ENCODE data around the gene TMEM131. TPM values are rescaled to one million over a fixed set of nuclear protein-coding genes. Genes with fewer than 3 reads are reported as not detected.

Gene TMEM131
- total and polyA plus RNA-seq, 9 donors = 25.4 to 54.7 (median 41.6) TPM

- peak overlapping the region; percentile 85 for H3K27ac ChIP-seq (ENCODE audit: low read length)
- peaks cover 13% of the 10 kb centered on the region for H3K36me3 ChIP-seq (ENCODE audit: control insufficient read depth, insufficient read depth, low read length)
- no peaks in the 10 kb centered on the region for H3K27me3 ChIP-seq (ENCODE audit: control insufficient read depth, insufficient read depth, low read length)
- H3K9me3 ChIP-seq (replicated peaks; ENCODE audit: control insufficient read depth, low read depth, low read length) = no peaks in the 10 kb centered on the region
- H3K4me3 ChIP-seq (ENCODE audit: low read length) = no peak overlapping the region
- peak; percentile 70 for DNase-seq
- peaks cover 24% of the 10 kb centered on the region for H3K4me1 ChIP-seq (ENCODE audit: control insufficient read depth, insufficient read depth, low read length)
- WGBS (ENCODE audit: insufficient coverage) = 90% methylated on average over 2 of the region's 4 CpGs
Observed at GRCh38 chr2:97747716-97748115, 248.0 kb downstream of the TMEM131 start.

GRCh38 chr2:97747285-97747684, 248.5 kb downstream of the TMEM131 start:
- H3K27ac ChIP-seq (ENCODE audit: low read length) = peak overlapping the region; percentile 85
- no CpG with 5 or more reads among the region's 3 CpGs for whole genome bisulfite sequencing (ENCODE audit: insufficient coverage)
- H3K36me3 ChIP-seq (ENCODE audit: control insufficient read depth, insufficient read depth, low read length) = peaks cover 13% of the 10 kb centered on the region
- peaks cover 25% of the 10 kb centered on the region for H3K4me1 ChIP-seq (ENCODE audit: control insufficient read depth, insufficient read depth, low read length)
- no peak for DNase-seq
- H3K9me3 ChIP-seq (replicated peaks; ENCODE audit: control insufficient read depth, low read depth, low read length) = no peaks in the 10 kb centered on the region
- no peaks in the 10 kb centered on the region for H3K27me3 ChIP-seq (ENCODE audit: control insufficient read depth, insufficient read depth, low read length)
- no peak overlapping the region for H3K4me3 ChIP-seq (ENCODE audit: low read length)

GRCh38 chr2:97745474-97746174, 250.1 kb downstream of the TMEM131 start:
- WGBS (ENCODE audit: insufficient coverage) = 20% methylated on average over 1 of the region's 10 CpGs
- peaks cover 11% of the 10 kb centered on the region for H3K36me3 ChIP-seq (ENCODE audit: control insufficient read depth, insufficient read depth, low read length)
- H3K9me3 ChIP-seq (replicated peaks; ENCODE audit: control insufficient read depth, low read depth, low read length) = no peaks in the 10 kb centered on the region
- H3K27ac ChIP-seq (ENCODE audit: low read length) = no peak overlapping the region
- no peak overlapping the region for H3K4me3 ChIP-seq (ENCODE audit: low read length)
- peaks cover 30% of the 10 kb centered on the region for H3K4me1 ChIP-seq (ENCODE audit: control insufficient read depth, insufficient read depth, low read length)
- no peaks in the 10 kb centered on the region for H3K27me3 ChIP-seq (ENCODE audit: control insufficient read depth, insufficient read depth, low read length)
- DNase-seq = no peak

DNA sequence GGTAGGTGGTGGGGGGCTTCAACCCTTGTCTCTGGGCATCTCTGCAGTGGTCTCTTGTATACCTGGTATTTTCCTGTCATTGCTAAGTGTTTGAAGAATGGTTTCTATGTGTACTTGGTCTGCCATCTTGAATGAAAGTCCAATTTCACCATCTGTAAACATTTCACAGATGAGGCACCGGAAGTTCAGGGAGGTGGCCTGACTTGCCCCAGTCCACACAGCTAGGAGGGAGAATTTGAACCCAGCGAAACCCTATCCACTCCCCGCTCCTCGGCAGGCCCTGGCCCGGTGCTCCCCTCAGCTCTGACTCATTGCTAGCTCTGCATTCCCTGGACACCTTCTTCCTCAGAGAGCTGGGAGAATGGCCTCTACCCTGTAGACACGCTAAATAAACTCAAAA, 251.8 kb downstream of the TMEM131 start:
- WGBS (ENCODE audit: insufficient coverage) = 91% methylated on average over 4 of the region's 6 CpGs
- H3K4me3 ChIP-seq (ENCODE audit: low read length) = no peak overlapping the region
- H3K9me3 ChIP-seq (replicated peaks; ENCODE audit: control insufficient read depth, low read depth, low read length) = no peaks in the 10 kb centered on the region
- peaks cover 10% of the 10 kb centered on the region for H3K36me3 ChIP-seq (ENCODE audit: control insufficient read depth, insufficient read depth, low read length)
- H3K27me3 ChIP-seq (ENCODE audit: control insufficient read depth, insufficient read depth, low read length) = no peaks in the 10 kb centered on the region
- no peak for DNase-seq
- peaks cover 25% of the 10 kb centered on the region for H3K4me1 ChIP-seq (ENCODE audit: control insufficient read depth, insufficient read depth, low read length)
- peak overlapping the region; percentile 7 for H3K27ac ChIP-seq (ENCODE audit: low read length)

DNA sequence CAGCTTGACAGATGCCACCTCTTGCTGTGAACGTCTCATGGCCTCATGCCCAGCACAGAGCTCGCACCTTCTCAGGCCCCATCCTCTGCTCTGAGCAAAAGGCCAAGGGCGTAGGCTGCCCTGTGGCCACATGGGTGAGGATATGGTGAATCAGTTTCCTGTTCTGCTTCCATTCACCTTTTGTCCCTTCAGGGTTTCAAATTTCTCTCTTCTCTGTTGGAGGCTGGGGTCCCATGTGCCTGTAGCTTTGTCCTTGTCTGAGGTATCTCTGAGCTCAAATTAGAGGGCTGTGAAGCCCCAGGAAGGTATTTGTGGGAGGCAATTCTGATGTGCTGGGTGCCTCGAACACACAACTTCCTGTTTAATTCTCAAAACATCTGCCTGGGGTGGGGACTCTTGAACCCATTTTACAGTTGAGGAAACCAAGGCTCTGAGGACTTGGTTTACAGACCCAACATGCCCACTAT, 253.3 kb downstream of the TMEM131 start:
- Histone ChIP-seq H3K9me3 (replicated peaks; ENCODE audit: control insufficient read depth, low read depth, low read length) (no peaks in the 10 kb centered on the region), H3K4me1 (ENCODE audit: control insufficient read depth, insufficient read depth, low read length) (peaks cover 18% of the 10 kb centered on the region), H3K4me3 (ENCODE audit: low read length) (no peak overlapping the region), H3K27me3 (ENCODE audit: control insufficient read depth, insufficient read depth, low read length) (no peaks in the 10 kb centered on the region), H3K36me3 (ENCODE audit: control insufficient read depth, insufficient read depth, low read length) (peaks cover 10% of the 10 kb centered on the region), H3K27ac (ENCODE audit: low read length) (no peak overlapping the region)
- no peak for DNase-seq
- 63% methylated on average over 2 of the region's 4 CpGs for WGBS (ENCODE audit: insufficient coverage)

GRCh38 chr2:97741686-97742085, 254.1 kb downstream of the TMEM131 start:
- peaks cover 20% of the 10 kb centered on the region for H3K4me1 ChIP-seq (ENCODE audit: control insufficient read depth, insufficient read depth, low read length)
- H3K27ac ChIP-seq (ENCODE audit: low read length) = no peak overlapping the region
- no peak for DNase-seq
- H3K9me3 ChIP-seq (replicated peaks; ENCODE audit: control insufficient read depth, low read depth, low read length) = no peaks in the 10 kb centered on the region
- H3K27me3 ChIP-seq (ENCODE audit: control insufficient read depth, insufficient read depth, low read length) = no peaks in the 10 kb centered on the region
- 72% methylated on average over 4 of the region's 4 CpGs for WGBS (ENCODE audit: insufficient coverage)
- H3K4me3 ChIP-seq (ENCODE audit: low read length) = no peak overlapping the region
- peaks cover 10% of the 10 kb centered on the region for H3K36me3 ChIP-seq (ENCODE audit: control insufficient read depth, insufficient read depth, low read length)

- no peak overlapping the region for H3K4me3 ChIP-seq (ENCODE audit: low read length)
- peaks cover 18% of the 10 kb centered on the region for H3K4me1 ChIP-seq (ENCODE audit: control insufficient read depth, insufficient read depth, low read length)
- no peaks in the 10 kb centered on the region for H3K27me3 ChIP-seq (ENCODE audit: control insufficient read depth, insufficient read depth, low read length)
- H3K36me3 ChIP-seq (ENCODE audit: control insufficient read depth, insufficient read depth, low read length) = peaks cover 10% of the 10 kb centered on the region
- H3K9me3 ChIP-seq (replicated peaks; ENCODE audit: control insufficient read depth, low read depth, low read length) = no peaks in the 10 kb centered on the region
- no peak overlapping the region for H3K27ac ChIP-seq (ENCODE audit: low read length)
- DNase-seq = no peak
- WGBS (ENCODE audit: insufficient coverage) = 80% methylated on average over 9 of the region's 20 CpGs
Observed at GRCh38 chr2:97741251-97741650, 254.5 kb downstream of the TMEM131 start.

DNA sequence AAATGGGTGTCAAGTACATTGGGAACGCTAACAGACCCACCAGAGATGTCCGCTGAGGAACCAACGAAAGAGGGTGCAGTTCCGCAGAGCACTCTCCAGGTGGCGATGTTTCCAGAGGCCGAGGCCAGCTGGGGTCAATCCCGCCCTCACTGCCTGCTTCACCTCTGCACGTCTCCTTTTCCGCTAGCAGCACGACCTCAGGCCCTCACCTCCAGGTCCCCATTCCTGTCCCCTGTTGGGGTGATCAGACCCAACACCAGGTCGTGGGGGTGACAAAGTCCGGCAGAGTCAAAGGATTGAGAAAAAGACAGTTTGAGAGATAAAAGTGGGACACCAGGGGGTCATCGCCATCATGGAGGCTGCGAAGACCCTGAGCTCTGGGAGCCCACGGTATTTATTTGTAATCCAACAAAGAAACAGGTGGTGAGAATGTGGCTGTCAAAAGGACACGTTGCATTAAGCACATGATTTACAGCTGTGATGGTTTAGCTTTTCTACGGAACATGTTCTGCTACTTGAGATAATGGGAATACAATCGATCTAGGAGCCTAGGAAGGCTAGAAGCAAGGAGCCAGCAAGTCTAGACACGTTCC, 255.1 kb downstream of the TMEM131 start:
- DNase-seq = peak; percentile 31
- peaks cover 10% of the 10 kb centered on the region for H3K36me3 ChIP-seq (ENCODE audit: control insufficient read depth, insufficient read depth, low read length)
- no peaks in the 10 kb centered on the region for H3K9me3 ChIP-seq (replicated peaks; ENCODE audit: control insufficient read depth, low read depth, low read length)
- no peak overlapping the region for H3K27ac ChIP-seq (ENCODE audit: low read length)
- 26% methylated on average over 19 of the region's 19 CpGs for WGBS (ENCODE audit: insufficient coverage)
- H3K27me3 ChIP-seq (ENCODE audit: control insufficient read depth, insufficient read depth, low read length) = no peaks in the 10 kb centered on the region
- H3K4me3 ChIP-seq (ENCODE audit: low read length) = no peak overlapping the region
- H3K4me1 ChIP-seq (ENCODE audit: control insufficient read depth, insufficient read depth, low read length) = peaks cover 20% of the 10 kb centered on the region

DNA sequence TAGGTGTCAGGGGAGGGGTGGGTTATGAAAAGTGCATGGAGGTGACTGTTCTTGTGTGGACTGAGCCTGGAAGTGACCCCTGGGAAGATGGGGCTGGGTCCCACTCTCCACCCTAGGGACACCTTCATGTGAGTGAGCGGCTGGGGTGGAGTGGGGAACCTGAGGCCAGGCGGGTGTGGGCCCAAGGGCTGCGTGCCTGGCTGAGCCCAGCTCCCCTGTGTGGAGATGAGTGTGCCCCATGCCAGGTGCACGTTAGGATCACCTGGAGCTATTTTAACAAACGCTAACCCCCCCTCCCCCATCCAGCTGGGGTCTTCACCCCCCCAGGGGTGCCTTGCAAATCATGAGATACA, 255.9 kb downstream of the TMEM131 start:
- H3K4me1 ChIP-seq (ENCODE audit: control insufficient read depth, insufficient read depth, low read length) = peaks cover 18% of the 10 kb centered on the region
- no peaks in the 10 kb centered on the region for H3K27me3 ChIP-seq (ENCODE audit: control insufficient read depth, insufficient read depth, low read length)
- WGBS (ENCODE audit: insufficient coverage) = no CpG with 5 or more reads among the region's 5 CpGs
- H3K27ac ChIP-seq (ENCODE audit: low read length) = no peak overlapping the region
- no peak for DNase-seq
- peaks cover 10% of the 10 kb centered on the region for H3K36me3 ChIP-seq (ENCODE audit: control insufficient read depth, insufficient read depth, low read length)
- no peaks in the 10 kb centered on the region for H3K9me3 ChIP-seq (replicated peaks; ENCODE audit: control insufficient read depth, low read depth, low read length)
- no peak overlapping the region for H3K4me3 ChIP-seq (ENCODE audit: low read length)

DNA sequence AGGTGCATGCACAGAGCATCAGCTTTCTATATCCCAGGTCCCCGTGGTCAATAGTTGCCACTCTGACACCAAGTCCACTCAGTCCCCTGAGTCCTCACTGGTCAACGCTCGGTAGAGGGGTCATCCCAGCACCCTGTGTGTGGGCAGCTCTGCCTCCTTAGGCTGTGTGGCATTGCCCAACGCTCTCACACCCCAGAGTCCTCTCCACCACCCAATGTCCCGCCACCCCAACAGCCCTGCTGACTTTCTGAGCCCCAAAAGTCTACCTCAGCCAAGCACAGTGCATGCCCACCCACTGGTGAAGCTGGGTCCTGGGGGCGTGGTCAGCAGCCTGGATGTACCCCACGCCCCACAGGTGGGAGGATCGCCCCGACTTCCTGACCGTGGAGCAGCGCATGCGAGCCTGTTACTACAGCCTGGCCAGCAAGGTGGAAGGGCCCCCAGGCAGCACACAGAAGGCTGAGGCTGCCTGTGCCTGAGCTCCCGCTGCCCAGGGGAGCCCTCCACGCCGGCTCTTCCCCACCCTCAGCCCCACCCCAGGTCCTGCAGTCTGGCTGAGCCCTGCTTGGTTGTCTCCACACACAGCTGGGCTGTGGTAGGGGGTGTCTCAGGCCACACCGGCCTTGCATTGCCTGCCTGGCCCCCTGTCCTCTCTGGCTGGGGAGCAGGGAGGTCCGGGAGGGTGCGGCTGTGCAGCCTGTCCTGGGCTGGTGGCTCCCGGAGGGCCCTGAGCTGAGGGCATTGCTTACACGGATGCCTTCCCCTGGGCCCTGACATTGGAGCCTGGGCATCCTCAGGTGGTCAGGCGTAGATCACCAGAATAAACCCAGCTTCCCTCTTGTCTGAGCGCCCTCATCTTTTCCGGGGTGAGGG, 256.5 kb downstream of the TMEM131 start:
- 83% methylated on average over 17 of the region's 23 CpGs for WGBS (ENCODE audit: insufficient coverage)
- H3K9me3 ChIP-seq (replicated peaks; ENCODE audit: control insufficient read depth, low read depth, low read length) = no peaks in the 10 kb centered on the region
- H3K27me3 ChIP-seq (ENCODE audit: control insufficient read depth, insufficient read depth, low read length) = no peaks in the 10 kb centered on the region
- H3K4me1 ChIP-seq (ENCODE audit: control insufficient read depth, insufficient read depth, low read length) = peaks cover 18% of the 10 kb centered on the region
- H3K36me3 ChIP-seq (ENCODE audit: control insufficient read depth, insufficient read depth, low read length) = peaks cover 7% of the 10 kb centered on the region
- no peak overlapping the region for H3K4me3 ChIP-seq (ENCODE audit: low read length)
- no peak for DNase-seq
- no peak overlapping the region for H3K27ac ChIP-seq (ENCODE audit: low read length)
